Measurements from ENCODE around the gene KIF11. TPM values are rescaled to one million over a fixed set of nuclear protein-coding genes. Genes with fewer than 3 reads are reported as not detected.
A peak's percentile ranks its signal among the peaks of the same experiment; 100 is the strongest.

KIF11 gene
- total and polyA plus RNA-seq, 9 of the 15 experiments (the other 6 are each of a cell fraction or from before 2014, with no cell fraction given) = 11.3 to 54.4 (median 29.2) TPM

- TF ChIP-seq HINFP (tag; conservative IDR thresholded peaks at IDR 0.05; ENCODE audit: low read depth) = no peak
- TF ChIP-seq PURB (CRISPR knock-in tag; IDR thresholded peaks at IDR 0.05; ENCODE audit: low read depth) = no peak
- TF ChIP-seq HBP1 (CRISPR knock-in tag; IDR thresholded peaks at IDR 0.05) = no peak
- no peak for TF ChIP-seq NFE2L1 (tag; IDR thresholded peaks at IDR 0.05; ENCODE audit: borderline replicate concordance, low read depth)
- TF ChIP-seq NFE2 (IDR thresholded peaks at IDR 0.05; ENCODE audit: low read depth) = peak; percentile 41; the same call in 1 of the 2 replicates
- no peak for TF ChIP-seq SNRNP70 (optimal IDR thresholded peaks at IDR 0.05; ENCODE audit: low read depth, low read length)
- no peak for TF ChIP-seq ZBTB43 (CRISPR knock-in tag; IDR thresholded peaks at IDR 0.05)
- TF ChIP-seq RNF2 (IDR thresholded peaks at IDR 0.05) = no peak
- TF ChIP-seq ZNF133 (CRISPR knock-in tag; IDR thresholded peaks at IDR 0.05) = no peak
- no peak for TF ChIP-seq ZNF175 (CRISPR knock-in tag; IDR thresholded peaks at IDR 0.05; ENCODE audit: low read depth)
- no peak; a peak in 1 of 4 replicates for TF ChIP-seq ZNF639 (CRISPR knock-in tag; conservative IDR thresholded peaks at IDR 0.05 in 1 of 2, IDR thresholded peaks at IDR 0.05 in 1 of 2)
- TF ChIP-seq ZNF318 (IDR thresholded peaks at IDR 0.05; ENCODE audit: borderline replicate concordance in 1 of 2, low read depth in 1 of 2) = no peak
Observed at GRCh38 chr10:92690211-92690914, 97.4 kb downstream of the KIF11 start (continued).

Data from K562 (cell line).